MM.1S (cell line): ENCODE measurements around the gene ZNF552.

ENCODE experiments used
- CTCF ChIP-seq: fragments of 300-600 bp; sonication (generic); IDR thresholded peaks from 2 replicates; pipeline ENCODE4 v1.5.1; 2016; ENCODE audit warnings: antibody characterized with exemption, low read length, mixed read lengths
- EZH2 ChIP-seq: fragments of 300-600 bp; sonication (generic); optimal IDR thresholded peaks from 2 replicates; pipeline ENCODE3; 2017; ENCODE audit warnings: low read depth, mild to moderate bottlenecking, antibody characterized with exemption, low read length, mixed read lengths
- EZH2phosphoT487 ChIP-seq: fragments of 300-600 bp; sonication (generic); IDR thresholded peaks from 2 replicates; pipeline ENCODE4 v1.6.1; 2018; ENCODE audit warnings: antibody characterized with exemption, low read length

GRCh38 chr19:57802269-57802668 lies 12.4 kb downstream of the ZNF552 start:
- TF ChIP-seq EZH2: no peak
- TF ChIP-seq CTCF: no peak
- TF ChIP-seq EZH2phosphoT487: no peak
